ENCODE data around the gene RERE. TPM values are rescaled to one million over a fixed set of nuclear protein-coding genes. Genes with fewer than 3 reads are reported as not detected.

The RERE gene
- total and polyA plus RNA-seq, 2 experiments from 2014 or later = 39.8 to 62.8 TPM

GRCh38 chr1:8354038-8354437 lies 463.4 kb downstream of the RERE start:
- H3K4me2 ChIP-seq = no peak overlapping the region
- H3K9me2 ChIP-seq (replicated peaks; ENCODE audit: insufficient read depth) = no peaks in the 10 kb centered on the region
- H3K27ac ChIP-seq = no peak overlapping the region
- H3K4me1 ChIP-seq (ENCODE audit: insufficient read depth) = no peaks in the 10 kb centered on the region
- TF ChIP-seq EZH2phosphoT487 (IDR thresholded peaks at IDR 0.05; ENCODE audit: low read depth, severe bottlenecking, unreplicated experiment) (no peak), EZH2 (IDR thresholded peaks at IDR 0.05; ENCODE audit: borderline replicate concordance) (no peak), CTCF (IDR thresholded peaks at IDR 0.05; ENCODE audit: poor library complexity) (no peak)
- WGBS (ENCODE audit: low lambda C conversion rate, missing lambda C conversion rate) = 95% methylated on average over 8 of the region's 8 CpGs
- no peaks in the 10 kb centered on the region for H3K9me3 ChIP-seq (ENCODE audit: low read depth)
- H3K36me3 ChIP-seq (replicated peaks; ENCODE audit: insufficient read depth, low read depth) = no peaks in the 10 kb centered on the region
- H2AFZ ChIP-seq = no peak overlapping the region
- no peak for DNase-seq (ENCODE audit: low spot score)
- H4K20me1 ChIP-seq (ENCODE audit: insufficient read depth, poor library complexity, severe bottlenecking) = peaks cover 10% of the 10 kb centered on the region
- no peaks in the 10 kb centered on the region for H3K79me2 ChIP-seq
- H3K4me3 ChIP-seq = no peak overlapping the region
- H3K27me3 ChIP-seq = no peaks in the 10 kb centered on the region

GRCh38 chr1:8352886-8353785 lies 464.3 kb downstream of the RERE start:
- DNase-seq (ENCODE audit: low spot score) = no peak
- Histone ChIP-seq H3K4me2 (no peak overlapping the region), H4K20me1 (ENCODE audit: insufficient read depth, poor library complexity, severe bottlenecking) (peaks cover 10% of the 10 kb centered on the region), H3K27ac (peak overlapping the region; percentile 42), H3K27me3 (no peaks in the 10 kb centered on the region), H2AFZ (no peak overlapping the region), H3K36me3 (replicated peaks; ENCODE audit: insufficient read depth, low read depth) (no peaks in the 10 kb centered on the region), H3K9me2 (replicated peaks; ENCODE audit: insufficient read depth) (no peaks in the 10 kb centered on the region), H3K4me1 (ENCODE audit: insufficient read depth) (no peaks in the 10 kb centered on the region), H3K9me3 (ENCODE audit: low read depth) (no peaks in the 10 kb centered on the region), H3K79me2 (no peaks in the 10 kb centered on the region), H3K4me3 (no peak overlapping the region)
- 88% methylated on average over 21 of the region's 21 CpGs for WGBS (ENCODE audit: low lambda C conversion rate, missing lambda C conversion rate)
- TF ChIP-seq EZH2phosphoT487 (IDR thresholded peaks at IDR 0.05; ENCODE audit: low read depth, severe bottlenecking, unreplicated experiment) (no peak), CTCF (IDR thresholded peaks at IDR 0.05; ENCODE audit: poor library complexity) (no peak), EZH2 (IDR thresholded peaks at IDR 0.05; ENCODE audit: borderline replicate concordance) (no peak)

- Histone ChIP-seq H2AFZ (no peak overlapping the region), H3K4me3 (no peak overlapping the region), H3K36me3 (replicated peaks; ENCODE audit: insufficient read depth, low read depth) (no peaks in the 10 kb centered on the region), H3K9me2 (replicated peaks; ENCODE audit: insufficient read depth) (no peaks in the 10 kb centered on the region), H3K9me3 (ENCODE audit: low read depth) (no peaks in the 10 kb centered on the region), H3K27me3 (no peaks in the 10 kb centered on the region), H3K79me2 (no peaks in the 10 kb centered on the region), H3K4me1 (ENCODE audit: insufficient read depth) (no peaks in the 10 kb centered on the region), H3K4me2 (no peak overlapping the region), H4K20me1 (ENCODE audit: insufficient read depth, poor library complexity, severe bottlenecking) (peaks cover 10% of the 10 kb centered on the region), H3K27ac (peak overlapping the region; percentile 42)
- TF ChIP-seq EZH2phosphoT487 (IDR thresholded peaks at IDR 0.05; ENCODE audit: low read depth, severe bottlenecking, unreplicated experiment) (no peak), CTCF (IDR thresholded peaks at IDR 0.05; ENCODE audit: poor library complexity) (no peak), EZH2 (IDR thresholded peaks at IDR 0.05; ENCODE audit: borderline replicate concordance) (no peak)
- 67% methylated on average over 15 of the region's 15 CpGs for WGBS (ENCODE audit: low lambda C conversion rate, missing lambda C conversion rate)
- no peak for DNase-seq (ENCODE audit: low spot score)
These were observed 465.0 kb downstream of the RERE start for GRCh38 chr1:8352471-8352845.

Measured in hepatocyte (in vitro differentiated cells).